ENCODE measurements around the gene ASIP.
A peak's percentile ranks its signal among the peaks of the same experiment; 100 is the strongest.

The ASIP gene

GRCh38 chr20:34302723-34303533, 61.7 kb downstream of the ASIP start, which contains the start of gene AHCY:
Gene AHCY (minus strand): TSS chr20:34303355. CDS start chr20:34303270, 85 bp downstream.
- no peak for TF ChIP-seq CTCF (conservative IDR thresholded peaks at IDR 0.05; ENCODE audit: low read depth, low read length)
- DNase-seq (ENCODE audit: low read depth): peak; percentile 88
- peak within 1 kb of the TSS; percentile 82 for H3K4me3 ChIP-seq (ENCODE audit: low read length)

GRCh38 chr20:34305333-34306230, 64.4 kb downstream of the ASIP start:
- TF ChIP-seq CTCF (conservative IDR thresholded peaks at IDR 0.05; ENCODE audit: low read depth, low read length): no peak
- DNase-seq (ENCODE audit: low read depth): no peak
- H3K4me3 ChIP-seq (ENCODE audit: low read length): no peak overlapping the region

- no peak for TF ChIP-seq CTCF (conservative IDR thresholded peaks at IDR 0.05; ENCODE audit: low read depth, low read length)
These were observed 68.5 kb downstream of the ASIP start for GRCh38 chr20:34309691-34310090.

GRCh38 chr20:34310481-34311117, 69.4 kb downstream of the ASIP start:
- no peak for DNase-seq (ENCODE audit: low read depth)
- no peak for TF ChIP-seq CTCF (conservative IDR thresholded peaks at IDR 0.05; ENCODE audit: low read depth, low read length)
- H3K4me3 ChIP-seq (ENCODE audit: low read length): no peak overlapping the region

More at GRCh38 chr20:34309691-34310090, 68.5 kb downstream of the ASIP start:
- DNase-seq (ENCODE audit: low read depth): no peak
- H3K4me3 ChIP-seq (ENCODE audit: low read length): no peak overlapping the region

GRCh38 chr20:34311118-34312023, 70.1 kb downstream of the ASIP start:
- peak overlapping the region; percentile 16 for H3K4me3 ChIP-seq (ENCODE audit: low read length)
- DNase-seq (ENCODE audit: low read depth): no peak
- TF ChIP-seq CTCF (conservative IDR thresholded peaks at IDR 0.05; ENCODE audit: low read depth, low read length): peak; percentile 25

- no peak for TF ChIP-seq CTCF (conservative IDR thresholded peaks at IDR 0.05; ENCODE audit: low read depth, low read length)
- no peak for DNase-seq (ENCODE audit: low read depth)
- H3K4me3 ChIP-seq (ENCODE audit: low read length): no peak overlapping the region
These were observed 70.8 kb downstream of the ASIP start for GRCh38 chr20:34312024-34312460.

Data from retinal pigment epithelial cell (primary cell).